Right lobe of liver (tissue), 4 donors: Measurements from ENCODE around the gene MFRP.

Experiments used
- POLR2A ChIP-seq: fragments of 450-650 bp; IDR thresholded peaks from one replicate; pipeline ENCODE4 v1.6.1; 2017; ENCODE audit warnings: antibody characterized with exemption, mild to moderate bottlenecking
- TF ChIP-seq, protein P1 (sequence below), 4 donors: fragments of 200-600 bp in 3 of 4; fragments of 450-650 bp in 1 of 4; IDR thresholded peaks; one replicate each; pipeline versions ENCODE4 v1.5.1 to v1.8.0; 2016 to 2022; ENCODE audit warnings: antibody characterized with exemption in 4 of 4, mild to moderate bottlenecking in 2 of 4
- donor health status: DM: no; HTN: no; CAD: no.
- donor health status: DM: no; HTN: no; CAD: no.
- donor health status: DM: no; HTN: yes; CAD: no.

GRCh38 chr11:119381181-119381988 is 34.9 kb upstream of the MFRP start, which contains the start of gene USP2:
- TF ChIP-seq, protein P1, sequence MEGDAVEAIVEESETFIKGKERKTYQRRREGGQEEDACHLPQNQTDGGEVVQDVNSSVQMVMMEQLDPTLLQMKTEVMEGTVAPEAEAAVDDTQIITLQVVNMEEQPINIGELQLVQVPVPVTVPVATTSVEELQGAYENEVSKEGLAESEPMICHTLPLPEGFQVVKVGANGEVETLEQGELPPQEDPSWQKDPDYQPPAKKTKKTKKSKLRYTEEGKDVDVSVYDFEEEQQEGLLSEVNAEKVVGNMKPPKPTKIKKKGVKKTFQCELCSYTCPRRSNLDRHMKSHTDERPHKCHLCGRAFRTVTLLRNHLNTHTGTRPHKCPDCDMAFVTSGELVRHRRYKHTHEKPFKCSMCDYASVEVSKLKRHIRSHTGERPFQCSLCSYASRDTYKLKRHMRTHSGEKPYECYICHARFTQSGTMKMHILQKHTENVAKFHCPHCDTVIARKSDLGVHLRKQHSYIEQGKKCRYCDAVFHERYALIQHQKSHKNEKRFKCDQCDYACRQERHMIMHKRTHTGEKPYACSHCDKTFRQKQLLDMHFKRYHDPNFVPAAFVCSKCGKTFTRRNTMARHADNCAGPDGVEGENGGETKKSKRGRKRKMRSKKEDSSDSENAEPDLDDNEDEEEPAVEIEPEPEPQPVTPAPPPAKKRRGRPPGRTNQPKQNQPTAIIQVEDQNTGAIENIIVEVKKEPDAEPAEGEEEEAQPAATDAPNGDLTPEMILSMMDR (IDR thresholded peaks at IDR 0.05), result peak; percentile 92 to 96 (median 94)
- peak; percentile 54 for TF ChIP-seq POLR2A
